Measurements from ENCODE around the gene GABBR2.

GRCh38 chr9:98545021-98545420 lies 163.7 kb downstream of the GABBR2 start:
- TF ChIP-seq GATA2 (IDR thresholded peaks at IDR 0.05; ENCODE audit: low read depth, low read length) = no peak
- TF ChIP-seq GATA3 (IDR thresholded peaks at IDR 0.05; ENCODE audit: low read depth, low read length) = no peak
